CD1c-positive myeloid dendritic cell (primary cell): ENCODE measurements around the gene SH3PXD2B.
"Not testable (repeated sequence)": the region's sequence is repeated elsewhere in the genome, so short reads cannot be mapped to it uniquely, and the experiment has no call there.

Experiments used
- DNase-seq: peaks from one replicate; pipeline ENCODE4 v3.0.0-alpha.2; 2016; ENCODE audit errors: extremely low spot score

Gene SH3PXD2B

DNA sequence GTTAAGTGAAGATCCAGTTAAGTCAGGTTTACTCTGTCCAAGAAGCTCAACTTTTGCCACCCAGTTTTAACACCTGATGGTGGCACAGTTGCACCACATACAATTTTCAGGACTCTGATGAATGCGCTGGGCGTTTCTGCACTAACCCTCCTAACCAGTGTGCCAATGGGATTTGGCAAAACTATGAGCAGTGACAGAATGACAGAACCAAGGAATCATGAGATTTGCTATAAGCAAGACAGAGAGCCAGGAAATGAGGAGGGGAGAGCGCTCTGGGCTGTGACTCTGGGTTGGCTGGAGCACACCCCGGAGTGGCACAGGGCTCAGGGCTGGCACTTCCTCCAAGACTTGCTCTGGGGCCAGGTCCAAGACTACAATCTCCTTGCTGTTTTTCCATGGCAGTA is 84.1 kb downstream of the SH3PXD2B start:
- no peak for DNase-seq

DNA sequence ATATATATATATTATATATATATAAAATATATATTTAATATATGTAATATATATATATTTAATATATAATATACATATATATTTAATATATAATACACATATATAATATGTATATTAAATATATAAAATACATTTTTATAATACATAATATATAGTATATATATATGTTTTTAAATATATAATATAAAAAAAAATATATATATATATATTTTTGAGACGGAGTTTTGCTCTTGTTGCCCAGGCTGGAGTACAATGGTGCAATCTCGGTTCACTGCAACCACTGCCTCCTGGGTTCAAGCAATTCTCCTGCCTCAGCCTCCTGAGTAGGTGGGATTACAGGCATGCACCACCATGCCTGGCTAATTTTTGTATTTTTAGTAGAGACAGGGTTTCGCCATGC is 85.6 kb downstream of the SH3PXD2B start:
- not testable (repeated sequence) for DNase-seq

DNA sequence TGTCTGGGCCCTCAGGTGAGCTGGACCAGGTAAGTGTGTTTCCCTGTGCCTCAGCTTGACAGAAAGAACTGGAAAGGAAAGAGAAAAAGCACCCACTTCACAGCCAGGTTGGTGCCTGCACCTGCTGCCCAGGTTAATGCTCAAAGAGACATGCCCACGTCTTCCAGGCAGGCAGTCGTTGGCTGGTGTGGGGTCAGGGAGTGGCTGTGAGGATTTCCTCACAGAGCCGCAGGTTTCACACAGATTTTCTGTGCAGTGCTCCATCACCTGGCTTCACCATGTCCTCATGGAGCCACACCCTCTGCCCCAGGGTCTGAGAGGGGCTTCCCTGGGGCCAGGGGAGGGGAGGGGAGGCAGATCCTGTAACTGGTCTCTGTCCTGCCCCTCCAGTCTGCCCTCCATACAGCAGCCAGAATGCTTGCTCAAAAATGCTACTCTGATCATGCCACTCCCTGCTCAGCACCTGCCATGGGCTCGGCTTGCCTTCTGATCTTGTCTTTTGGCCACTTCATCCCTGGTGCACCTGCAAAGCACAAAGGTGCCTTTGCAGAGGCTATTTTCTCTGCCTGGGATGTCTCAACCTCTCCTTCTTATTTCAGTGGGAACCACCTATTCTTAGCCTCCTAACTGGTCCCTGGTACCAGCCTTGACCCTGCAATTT is 88.2 kb downstream of the SH3PXD2B start:
- no peak for DNase-seq

DNA sequence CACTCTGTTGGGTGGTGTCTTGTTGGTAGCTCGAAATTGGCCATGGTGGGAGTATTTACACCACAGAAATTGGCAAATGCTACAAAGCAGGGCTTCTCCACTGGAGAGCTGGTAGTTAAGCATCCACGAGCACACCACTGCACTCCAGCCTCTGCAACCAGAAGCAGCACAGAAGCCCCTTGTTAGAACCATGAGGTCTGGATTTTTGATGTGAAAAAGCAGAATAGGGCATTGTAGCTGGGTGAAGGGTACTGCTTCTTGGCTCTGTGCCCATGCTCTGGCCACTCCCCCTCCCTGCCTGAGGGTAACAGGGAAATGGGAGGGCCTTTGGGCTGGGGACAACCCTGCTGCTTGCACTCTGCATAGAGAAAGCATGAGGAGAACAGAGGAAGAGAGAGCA is 89.6 kb downstream of the SH3PXD2B start:
- peak; percentile 30 for DNase-seq

DNA sequence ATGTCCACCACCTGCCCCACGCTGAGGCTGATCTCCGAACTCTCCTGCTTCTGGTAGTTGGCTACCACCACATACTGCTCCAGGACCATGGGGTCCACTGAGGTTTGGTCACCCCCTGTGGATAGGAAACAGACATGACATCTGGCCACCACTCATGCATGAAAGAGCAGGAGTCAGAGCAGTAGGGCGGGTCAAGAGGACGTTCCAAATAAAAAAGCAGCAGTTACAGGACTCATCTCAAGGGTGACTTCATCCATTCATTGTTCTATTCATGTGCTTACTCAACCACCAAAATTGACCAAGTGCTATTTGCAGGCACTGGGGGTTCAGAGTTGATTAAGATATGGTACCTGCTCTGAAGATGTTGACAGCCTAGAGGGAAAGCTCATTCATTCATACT is 91.6 kb downstream of the SH3PXD2B start:
- DNase-seq: no peak

DNA sequence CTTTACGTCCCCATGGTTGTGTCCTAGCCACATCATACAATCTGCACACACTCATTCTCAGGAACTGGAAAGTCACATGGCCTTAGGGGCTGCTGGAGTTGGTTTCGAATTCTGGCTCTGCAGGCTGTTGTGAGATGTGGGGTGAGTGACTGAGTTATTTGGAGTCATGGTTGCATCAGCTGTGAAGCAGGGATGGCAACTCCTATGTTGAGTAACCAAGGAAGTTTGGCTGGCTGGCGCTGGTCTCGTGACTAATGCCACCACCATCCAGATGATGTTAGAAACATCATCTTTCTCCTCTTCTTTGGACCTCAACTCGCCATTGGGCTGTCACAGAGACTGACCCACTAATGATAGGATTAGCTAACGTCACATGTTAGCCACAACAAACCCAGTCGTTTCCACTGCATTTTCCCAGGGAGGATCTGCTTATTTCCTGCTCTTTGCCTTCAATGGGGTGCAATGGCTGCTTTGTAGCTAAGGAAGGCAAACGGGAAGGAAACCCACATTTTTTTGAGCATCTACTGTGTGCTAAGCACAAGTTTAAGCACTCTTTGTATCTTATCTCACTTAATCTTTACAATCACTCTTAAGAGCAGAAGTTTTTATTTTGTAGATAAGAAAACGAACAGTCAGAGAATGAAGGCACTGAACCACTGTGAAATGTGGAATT is 92.6 kb downstream of the SH3PXD2B start:
- DNase-seq: peak; percentile 95

DNA sequence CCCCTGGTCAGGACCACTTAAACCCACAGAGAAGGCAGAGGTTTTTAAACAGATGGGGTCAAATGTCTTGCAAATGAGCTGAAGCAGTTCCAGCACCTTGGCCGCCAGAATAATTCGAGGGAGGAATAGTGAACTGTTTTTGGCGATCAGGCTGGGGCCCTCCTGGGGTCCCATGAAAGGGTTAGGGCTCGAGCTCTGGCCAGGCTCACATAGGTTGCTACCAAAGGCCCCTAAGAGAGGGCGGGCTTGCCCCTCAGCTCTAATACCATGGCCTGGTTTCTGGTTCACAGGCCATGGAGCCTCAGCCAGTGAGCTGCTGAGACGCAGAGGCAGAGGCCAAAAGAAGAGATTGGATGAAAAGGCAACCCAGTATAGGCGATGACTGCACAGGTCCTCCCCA is 96.0 kb downstream of the SH3PXD2B start:
- DNase-seq: no peak

DNA sequence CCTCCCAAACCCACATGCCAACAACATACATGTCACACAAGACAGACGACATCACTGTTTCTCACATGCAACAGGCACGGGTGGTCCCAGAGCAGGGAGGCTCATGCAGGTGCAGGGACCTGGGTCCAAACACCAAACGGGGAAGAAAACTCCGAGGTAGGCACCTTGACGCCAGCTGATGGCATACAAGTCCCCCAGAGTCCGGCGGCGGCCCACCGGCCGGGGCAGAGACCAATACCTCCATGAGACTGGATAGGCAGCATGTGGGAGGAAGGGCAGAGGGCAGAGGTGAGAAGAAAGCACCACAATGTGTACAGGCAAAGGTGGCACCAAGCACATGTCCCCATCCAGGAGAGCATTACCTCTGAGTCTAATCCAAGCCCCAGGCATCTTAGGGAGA is 97.8 kb downstream of the SH3PXD2B start:
- no peak for DNase-seq

DNA sequence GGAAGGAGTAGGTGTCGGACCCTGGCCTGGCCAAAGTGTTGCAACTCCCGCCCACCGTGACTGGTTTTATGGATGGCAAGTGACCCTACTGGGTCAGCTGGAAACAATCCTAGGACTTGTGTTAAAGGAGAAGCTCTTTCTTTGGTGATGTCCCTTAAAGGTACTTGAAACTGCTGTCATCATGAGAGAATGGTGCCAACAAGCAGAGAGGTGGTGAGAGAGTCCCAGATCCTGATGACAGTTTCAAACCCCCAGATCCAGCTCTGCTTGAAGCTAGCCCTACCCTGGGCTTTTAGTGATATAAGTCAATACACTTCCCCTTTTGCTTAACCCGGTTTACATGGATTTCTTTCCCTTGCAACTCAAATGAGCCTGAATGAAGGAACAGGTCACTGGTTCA is 98.3 kb downstream of the SH3PXD2B start:
- no peak for DNase-seq

DNA sequence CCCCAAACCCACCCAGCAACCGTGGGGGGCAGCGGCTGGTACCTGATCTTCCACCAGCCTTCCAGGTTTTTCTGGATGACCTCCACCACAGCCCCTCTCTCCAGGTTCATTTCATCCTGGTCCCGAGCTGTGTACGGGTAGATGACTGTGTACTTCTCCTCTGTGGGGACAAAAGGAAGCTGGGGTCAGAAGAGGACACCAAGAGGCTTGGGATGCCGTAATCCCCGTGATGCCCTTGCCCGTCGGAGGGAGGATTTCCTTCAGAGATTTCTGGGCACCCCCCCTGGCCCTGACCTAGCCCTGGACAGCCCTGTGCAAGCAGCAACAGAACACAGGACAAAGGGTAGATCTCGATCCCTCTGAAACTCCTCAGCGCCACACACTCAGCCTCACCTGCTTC is 100.5 kb downstream of the SH3PXD2B start:
- DNase-seq: no peak

DNA sequence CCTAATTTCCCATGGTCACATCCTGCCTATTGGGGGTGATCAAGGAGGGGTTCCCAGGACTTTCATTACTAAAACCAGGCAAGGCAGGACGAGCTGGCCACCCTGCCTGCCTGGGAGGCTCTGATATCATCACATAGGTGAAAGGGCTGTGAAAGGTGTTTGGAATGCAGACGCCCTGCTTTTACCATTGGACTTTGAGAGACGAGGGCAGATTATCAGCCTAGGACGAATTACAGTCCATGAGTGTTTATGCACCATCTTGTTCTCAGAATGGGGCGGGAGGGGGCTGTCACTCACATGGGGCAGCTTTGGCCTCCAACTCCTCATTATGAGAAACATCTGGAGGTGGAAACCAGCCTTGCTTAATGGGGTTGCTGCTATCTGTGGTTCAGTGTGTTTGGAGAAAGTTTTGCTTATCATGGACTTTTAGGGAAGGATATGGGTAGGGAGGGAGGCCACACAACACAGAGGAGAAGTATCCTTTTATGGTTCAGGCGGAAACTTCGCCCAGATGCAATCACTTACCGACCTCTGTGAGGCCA is 101.0 kb downstream of the SH3PXD2B start:
- no peak for DNase-seq

DNA sequence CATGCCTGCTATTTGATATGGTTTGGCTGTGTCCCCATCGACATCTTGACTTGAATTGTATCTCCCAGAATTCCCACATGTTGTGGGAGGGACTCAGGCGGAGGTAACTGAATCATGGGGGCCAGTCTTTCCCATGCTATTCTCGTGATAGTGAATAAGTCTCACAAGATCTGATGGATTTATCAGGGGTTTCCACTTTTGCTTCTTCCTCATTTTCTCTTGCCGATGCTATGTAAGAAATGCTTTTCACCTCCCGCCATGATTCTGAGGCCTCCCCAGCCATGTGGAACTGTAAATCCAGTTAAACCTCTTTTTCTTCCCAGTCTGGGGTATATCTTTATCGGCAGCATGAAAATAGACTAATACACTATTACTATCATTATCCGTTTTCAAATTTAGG is 101.8 kb downstream of the SH3PXD2B start:
- not testable (repeated sequence) for DNase-seq

DNA sequence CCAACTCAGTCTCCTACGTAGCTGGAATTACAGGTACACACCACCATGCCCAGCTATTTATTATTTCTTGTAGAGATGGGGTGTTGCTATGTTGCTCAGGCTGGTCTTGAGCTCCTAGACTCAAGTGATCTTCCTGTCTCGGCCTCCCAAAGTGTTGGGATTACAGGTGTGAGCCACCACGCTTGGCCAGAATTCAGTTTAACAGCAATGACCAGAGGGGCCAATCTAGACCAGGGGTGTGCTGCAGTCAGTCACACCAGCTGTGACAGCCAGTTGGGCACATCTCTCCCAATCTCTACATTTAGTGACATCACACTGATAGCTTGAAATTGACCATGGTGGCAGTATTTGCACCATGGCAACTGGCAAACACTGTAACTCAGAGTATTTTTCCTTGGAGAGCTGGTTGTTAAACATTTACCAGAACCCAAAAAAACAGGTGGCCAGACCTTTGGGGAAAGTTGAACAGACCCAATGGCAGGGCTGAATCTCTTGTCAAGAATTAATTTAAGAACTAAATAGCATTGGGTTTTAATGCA is 103.0 kb downstream of the SH3PXD2B start:
- no peak for DNase-seq

DNA sequence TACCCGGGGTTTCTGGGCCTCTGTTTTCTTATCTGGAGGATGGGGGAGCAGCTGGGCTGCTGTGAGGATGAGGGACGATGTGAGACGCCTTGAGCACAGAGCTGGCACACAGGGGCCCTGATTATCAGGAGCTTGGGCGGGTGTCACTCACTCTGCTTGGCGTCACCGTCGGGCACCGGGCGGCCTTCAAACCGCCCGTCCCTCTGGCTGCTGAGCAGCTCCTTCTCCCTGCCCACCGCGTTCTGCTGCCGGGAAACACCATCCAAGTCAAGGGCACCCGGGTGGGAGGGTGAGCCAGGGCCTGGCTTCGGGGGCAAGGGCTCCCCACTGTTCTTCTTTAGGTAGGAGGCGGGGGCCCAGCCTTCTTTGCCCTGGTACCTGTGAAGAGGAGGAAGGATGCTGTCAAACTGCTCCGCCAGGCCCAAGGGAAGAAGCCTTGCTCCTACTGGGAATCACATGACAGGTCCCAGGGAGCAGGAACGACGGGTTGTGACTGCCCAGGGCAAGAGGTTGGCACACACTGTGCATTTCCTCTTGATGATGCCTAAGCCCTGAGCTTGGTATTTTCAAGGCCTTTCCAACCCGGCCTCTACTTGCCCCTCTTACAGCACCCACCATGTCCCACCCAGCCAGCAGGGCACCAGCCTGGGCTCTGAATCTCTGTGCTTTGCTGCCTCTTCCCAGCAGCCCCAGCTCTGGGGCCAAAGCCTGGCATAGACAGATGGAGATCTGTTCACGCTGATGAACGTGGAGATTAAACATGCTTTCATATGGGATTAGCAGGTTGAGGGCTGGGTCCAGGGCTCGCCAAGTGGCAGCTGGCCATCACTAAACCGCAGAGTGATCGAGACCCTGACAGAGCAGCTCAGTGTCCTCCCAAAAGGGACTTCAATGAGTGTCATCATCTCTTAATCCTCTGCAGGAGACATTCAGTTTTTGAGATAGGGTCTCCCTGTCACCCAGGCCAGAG is 103.8 kb downstream of the SH3PXD2B start:
- no peak for DNase-seq

DNA sequence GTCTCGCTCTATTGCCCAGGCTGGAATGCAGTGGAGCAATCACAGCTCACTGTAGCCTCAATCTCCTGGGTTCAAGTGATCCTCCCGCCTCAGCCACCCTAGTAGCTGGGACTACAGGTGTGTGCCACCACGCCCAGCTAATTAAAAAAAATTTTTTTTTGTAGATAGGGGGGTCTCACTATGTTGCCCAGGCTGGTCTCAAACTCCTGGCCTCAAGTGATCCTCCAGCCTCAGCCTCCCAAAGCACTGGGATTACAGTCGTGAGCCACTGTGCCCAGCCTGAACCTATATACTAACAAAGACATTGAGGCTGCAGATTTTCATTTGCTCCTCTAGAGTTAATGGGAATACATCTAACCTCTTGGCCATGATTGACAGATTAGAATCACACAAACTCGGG is 105.6 kb downstream of the SH3PXD2B start:
- DNase-seq: not testable (repeated sequence)

DNA sequence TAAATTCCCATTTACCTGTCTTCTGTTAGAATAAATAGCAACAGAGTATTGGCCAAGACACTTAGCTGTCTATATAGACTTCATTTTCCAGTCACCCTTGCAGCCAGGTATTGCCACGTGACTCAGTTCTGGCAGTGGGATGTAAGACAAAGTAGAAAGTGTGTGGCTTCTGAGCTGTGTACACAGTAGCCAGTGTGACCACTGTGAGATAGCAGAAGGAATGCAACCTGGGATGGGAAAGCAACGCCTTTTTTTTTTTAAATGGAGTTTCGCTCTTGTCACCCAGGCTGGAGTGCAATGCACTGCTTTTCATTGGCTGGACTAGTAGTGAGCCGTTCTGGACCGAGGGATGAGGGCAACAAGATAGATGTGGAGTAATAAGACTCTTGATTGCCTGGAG is 106.2 kb downstream of the SH3PXD2B start:
- no peak for DNase-seq

DNA sequence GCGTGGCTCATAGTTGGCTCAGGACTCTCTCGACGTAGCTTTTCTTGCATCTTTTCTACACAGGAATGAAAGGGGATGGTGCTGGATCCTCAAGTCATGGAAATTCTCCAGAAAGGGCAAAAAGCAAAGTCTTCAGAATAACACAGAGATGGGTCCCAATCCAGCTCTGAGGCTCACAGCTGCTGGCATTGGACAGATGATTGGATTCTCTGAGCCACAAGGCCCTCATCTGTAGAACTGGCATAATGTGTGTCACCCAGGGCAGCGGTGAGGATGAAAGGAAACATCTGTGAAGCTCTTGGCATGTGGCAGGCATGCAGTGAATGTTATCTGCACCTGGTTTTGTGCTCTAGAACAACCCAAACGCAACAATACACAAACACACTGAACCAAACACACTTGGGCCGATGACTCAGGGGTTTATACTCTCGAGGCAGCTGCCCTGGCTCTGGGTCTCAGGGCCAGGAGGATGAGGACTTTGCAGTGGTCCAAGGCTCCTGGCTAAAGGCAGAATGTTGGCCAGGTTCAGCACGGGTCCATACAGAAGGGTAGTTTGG is 106.8 kb downstream of the SH3PXD2B start:
- DNase-seq: no peak

DNA sequence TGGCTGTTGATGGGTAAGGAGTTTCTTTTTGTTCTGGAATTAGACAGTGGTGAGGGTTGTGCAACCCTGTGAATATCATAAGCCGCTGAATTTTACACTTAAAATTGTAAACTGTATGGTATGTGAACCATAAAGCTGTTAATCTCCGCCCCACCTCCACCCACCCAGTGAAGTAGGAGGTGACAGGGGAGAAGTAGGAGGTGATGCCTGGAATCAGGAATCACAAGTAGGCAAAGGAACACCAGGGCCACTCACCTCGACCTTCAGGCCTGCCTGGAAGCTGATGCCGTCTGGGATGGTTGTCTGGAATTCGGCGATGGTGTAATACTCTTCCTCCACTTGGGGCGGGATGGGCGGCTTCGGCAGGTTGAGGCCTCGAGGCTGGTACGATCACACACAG is 108.4 kb downstream of the SH3PXD2B start:
- no peak for DNase-seq

DNA sequence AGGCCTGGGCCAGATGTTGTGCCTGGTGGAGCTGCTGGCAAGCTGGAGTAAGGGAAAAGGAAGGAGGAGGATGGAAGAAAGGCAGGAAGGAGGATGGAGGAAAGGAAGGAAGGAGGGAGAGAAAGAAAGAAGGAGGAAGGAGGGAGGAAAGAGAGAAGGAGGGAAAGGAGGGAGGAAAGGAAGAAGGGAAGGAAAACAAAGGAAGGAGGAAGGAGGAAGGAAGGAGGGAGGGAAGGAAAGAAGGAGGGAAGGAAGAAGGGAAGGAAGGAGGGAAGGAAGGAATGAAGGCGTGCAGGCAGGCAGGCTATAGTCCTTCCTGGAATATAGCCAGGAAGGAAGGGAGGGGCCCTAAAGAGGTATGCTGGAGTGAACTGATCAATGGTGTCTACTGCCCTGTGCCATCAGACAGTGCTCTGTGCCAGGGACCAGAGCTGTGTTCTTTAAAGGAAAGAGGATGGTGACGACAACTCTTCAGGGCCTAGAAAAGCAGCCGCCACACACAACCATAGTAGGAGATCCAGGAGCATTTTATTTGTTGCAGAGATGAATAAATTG is 109.4 kb downstream of the SH3PXD2B start:
- no peak for DNase-seq

DNA sequence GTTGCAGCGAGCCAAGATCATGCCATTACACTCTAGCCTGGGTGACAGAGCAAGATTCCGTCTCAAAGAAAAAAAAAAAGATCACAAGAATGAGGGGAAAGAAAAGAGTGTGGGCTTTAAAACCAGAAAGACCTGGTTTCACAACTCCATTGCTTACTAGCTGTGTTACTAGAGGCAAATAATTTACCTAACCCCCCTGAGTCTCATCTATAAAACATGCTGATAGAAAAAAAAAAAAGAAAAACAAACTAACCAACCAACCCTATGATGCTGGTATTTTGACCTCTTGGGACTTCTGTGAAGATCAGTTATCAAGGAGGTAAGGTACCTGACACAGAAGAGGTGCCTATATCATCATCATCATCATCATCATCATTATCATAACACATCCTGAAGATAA is 110.6 kb downstream of the SH3PXD2B start:
- no peak for DNase-seq

DNA sequence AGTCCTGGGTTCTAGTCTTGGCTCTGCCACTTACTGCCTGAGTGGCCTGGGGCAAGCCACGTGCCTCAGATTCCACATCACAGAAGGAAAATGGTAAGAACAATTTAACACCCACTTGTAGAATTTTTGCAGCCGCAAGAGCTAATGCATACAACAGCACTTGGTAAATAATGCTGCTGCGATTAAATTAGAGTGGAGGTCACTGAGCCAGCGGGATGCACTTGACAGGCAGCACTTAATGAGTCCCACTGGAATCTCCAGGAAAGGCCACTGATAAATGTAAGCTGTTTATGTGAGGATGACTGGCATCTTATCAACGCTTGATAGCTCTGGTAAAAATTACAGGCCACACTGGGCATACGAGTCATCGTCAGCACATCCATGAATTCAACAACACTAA is 111.4 kb downstream of the SH3PXD2B start:
- no peak for DNase-seq
